CD14-positive monocyte (primary cell): ENCODE results near the gene TBXAS1. TPM values are rescaled to one million over a fixed set of nuclear protein-coding genes. Genes with fewer than 3 reads are reported as not detected.

Experiments used
- DNase-seq, 3 donors: peaks; one replicate each; pipeline ENCODE4 v3.0.0-alpha.2; 2011 to 2022
- H2AFZ ChIP-seq: 2 replicates; pipeline ENCODE4 v1.6.0; 2012; ENCODE audit warnings: mild to moderate bottlenecking, low read depth, low read length, inconsistent platforms; ENCODE audit not compliant: insufficient read depth, poor library complexity, severe bottlenecking
- H3K27ac ChIP-seq, 2 donors: 1 replicate in 1 of 2; 2 replicates in 1 of 2; pipeline ENCODE4 v1.5.1; 2012 to 2013; ENCODE audit warnings: low read length in 2 of 2, control low read depth in 1 of 2, inconsistent platforms in 1 of 2, low read depth in 1 of 2, mild to moderate bottlenecking in 1 of 2
- H3K27me3 ChIP-seq, 2 donors: one replicate each; pipeline versions ENCODE4 v1.6.0 to v1.6.1; 2011 to 2013; ENCODE audit warnings: low read length in 2 of 2; ENCODE audit not compliant: control insufficient read depth in 2 of 2, insufficient read depth in 2 of 2
- H3K36me3 ChIP-seq, 2 donors: replicated peaks in 1 of 2; 1 replicate in 1 of 2; 2 replicates in 1 of 2; pipeline versions ENCODE4 v1.5.1 to v1.6.1; 2012 to 2013; ENCODE audit warnings: low read length in 2 of 2, control low read depth in 1 of 2, inconsistent platforms in 1 of 2, mild to moderate bottlenecking in 1 of 2; ENCODE audit not compliant: insufficient read depth in 2 of 2, control insufficient read depth in 1 of 2
- H3K4me1 ChIP-seq, 2 donors: 1 replicate in 1 of 2; 2 replicates in 1 of 2; pipeline versions ENCODE4 v1.5.1 to v1.6.1; 2012 to 2013; ENCODE audit warnings: low read length in 2 of 2, control low read depth in 1 of 2, inconsistent platforms in 1 of 2, mild to moderate bottlenecking in 1 of 2, moderate library complexity in 1 of 2; ENCODE audit not compliant: insufficient read depth in 2 of 2, control insufficient read depth in 1 of 2
- H3K4me2 ChIP-seq: replicated peaks from 2 replicates; pipeline ENCODE3; 2012; ENCODE audit warnings: low read length, moderate library complexity, mild to moderate bottlenecking; ENCODE audit not compliant: poor library complexity, severe bottlenecking; ENCODE audit errors: extremely low read depth
- H3K4me3 ChIP-seq, 3 experiments: fragments of 200-600 bp in 1 of 3; sonication (generic) in 1 of 3; replicated peaks in 1 of 3; 1 replicate in 2 of 3; 2 replicates in 1 of 3; pipeline ENCODE4 v1.5.1; 2011 to 2013; ENCODE audit warnings: low read length in 3 of 3, mild to moderate bottlenecking in 3 of 3, control low read depth in 2 of 3, low read depth in 2 of 3, inconsistent platforms in 1 of 3, moderate library complexity in 1 of 3
- H3K79me2 ChIP-seq: 2 replicates; pipeline ENCODE4 v1.6.0; 2012; ENCODE audit warnings: mild to moderate bottlenecking, control low read depth, inconsistent platforms, low read length, moderate library complexity; ENCODE audit not compliant: insufficient read depth
- H3K9ac ChIP-seq: 2 replicates; pipeline ENCODE4 v1.6.0; 2017; ENCODE audit warnings: low read length, mild to moderate bottlenecking; ENCODE audit not compliant: insufficient read depth, poor library complexity, severe bottlenecking
- H3K9me3 ChIP-seq, 2 donors: replicated peaks in 1 of 2; 1 replicate in 1 of 2; 2 replicates in 1 of 2; pipeline versions ENCODE4 v1.5.1 to v1.6.1; 2012 to 2013; ENCODE audit warnings: low read length in 2 of 2, control low read depth in 1 of 2; ENCODE audit not compliant: control insufficient read depth in 1 of 2, insufficient read depth in 1 of 2
- H4K20me1 ChIP-seq: 2 replicates; pipeline ENCODE4 v1.6.0; 2012; ENCODE audit warnings: mild to moderate bottlenecking, low read length, control low read depth, moderate library complexity; ENCODE audit not compliant: insufficient read depth
- H3K27ac Mint-ChIP-seq, 7 donors: one replicate each; pipeline ENCODE4 v1.8.0; 2020; ENCODE audit warnings: mild to moderate bottlenecking in 7 of 7, mixed read lengths in 7 of 7, moderate library complexity in 6 of 7, inconsistent platforms in 2 of 7
- H3K27me3 Mint-ChIP-seq, 3 donors: one replicate each; pipeline ENCODE4 v1.8.0; 2021 to 2022; ENCODE audit warnings: low read depth in 3 of 3, mild to moderate bottlenecking in 3 of 3, mixed read lengths in 3 of 3, moderate library complexity in 3 of 3, inconsistent platforms in 1 of 3
- H3K36me3 Mint-ChIP-seq, 2 donors: one replicate each; pipeline ENCODE4 v1.8.0; 2020; ENCODE audit warnings: mixed read lengths in 2 of 2, inconsistent platforms in 1 of 2, mild to moderate bottlenecking in 1 of 2
- H3K4me1 Mint-ChIP-seq: one replicate; pipeline ENCODE4 v1.8.0; 2020; ENCODE audit warnings: mild to moderate bottlenecking, mixed read lengths
- H3K4me3 Mint-ChIP-seq, 2 donors: one replicate each; pipeline ENCODE4 v1.8.0; 2020; ENCODE audit warnings: mild to moderate bottlenecking in 2 of 2, mixed read lengths in 2 of 2, moderate library complexity in 1 of 2
- H3K9me3 Mint-ChIP-seq, 7 donors: one replicate each; pipeline ENCODE4 v1.8.0; 2020 to 2022; ENCODE audit warnings: mixed read lengths in 7 of 7, mild to moderate bottlenecking in 6 of 7, moderate library complexity in 6 of 7, inconsistent platforms in 2 of 7
- CTCF ChIP-seq: fragments of 200-600 bp; IDR thresholded peaks from one replicate; pipeline ENCODE4 v1.8.0; 2022; ENCODE audit warnings: antibody characterized with exemption, mild to moderate bottlenecking
- WGBS: methylation state at CpG from one replicate; pipeline ENCODE4 v1.1.5; 2013; ENCODE audit warnings: missing lambda C conversion rate; ENCODE audit not compliant: insufficient coverage; 5-methylcytosine and 5-hydroxymethylcytosine counted together
- intact Hi-C, 2 donors: fragments of 100-400 bp; cut with micrococcal nuclease; formaldehyde crosslinking; loops; one replicate each; pipeline versions ENCODE4 v1.15.0 to v1.15.1; 2023
- polyA plus RNA-seq, 3 donors: library from polyadenylated mRNA; depleted of rRNA in 1 of 3; unstranded in 2 of 3; stranded (reverse) in 1 of 3; fragments of 300-500 nt in 2 of 3; fragments of >200 nt in 1 of 3; fragmentation: Illumina TruSeq in 2 of 3; gene quantifications; 1 replicate in 2 of 3; 2 replicates in 1 of 3; pipeline ENCODE4 v1.2.3, GENCODE V29; 2012 to 2021

TBXAS1 gene
- polyA plus RNA-seq, 3 donors: 289 to 335 (median 298) TPM

GRCh38 chr7:139852482-139852845 lies 23.4 kb downstream of the TBXAS1 start:
- no peaks in the 10 kb centered on the region for H3K27me3 ChIP-seq
- no CpG with 5 or more reads among the region's 1 CpG for WGBS
- H3K4me3 ChIP-seq: no peak overlapping the region
- Mint-ChIP-seq H3K27ac (peak overlapping the region in 6 of 7 donors; percentile 44 to 100 (median 96)), H3K9me3 (peaks cover 1 to 13% (median 5%) of the 10 kb centered on the region in 7 donors), H3K27me3 (peaks cover 0 to 4% (median 0%) of the 10 kb centered on the region in 3 donors), H3K36me3 (peaks cover 70 to 75% of the 10 kb centered on the region in 2 donors), H3K4me1 (peaks cover 69% of the 10 kb centered on the region), H3K4me3 (no peak overlapping the region)
- H4K20me1 ChIP-seq: peaks cover 48% of the 10 kb centered on the region
- H3K9ac ChIP-seq: no peak overlapping the region
- H3K4me1 ChIP-seq: peaks cover 55 to 59% of the 10 kb centered on the region in 2 donors
- H3K27ac ChIP-seq: peak overlapping the region; percentile 91 to 95
- peaks cover 95% of the 10 kb centered on the region for H3K79me2 ChIP-seq
- no peak for TF ChIP-seq CTCF
- H3K36me3 ChIP-seq: peaks cover 17 to 52% of the 10 kb centered on the region in 2 donors
- intact Hi-C loops: loop anchor here in 1 of 2 donors (5.0 kb wide), 1 partner anchor 65 kb away; no protein-coding TSS in a partner anchor
- no peak overlapping the region for H3K4me2 ChIP-seq
- H2AFZ ChIP-seq: no peak overlapping the region
- H3K9me3 ChIP-seq: peaks cover 0 to 4% of the 10 kb centered on the region in 2 donors
- DNase-seq: no peak

DNA sequence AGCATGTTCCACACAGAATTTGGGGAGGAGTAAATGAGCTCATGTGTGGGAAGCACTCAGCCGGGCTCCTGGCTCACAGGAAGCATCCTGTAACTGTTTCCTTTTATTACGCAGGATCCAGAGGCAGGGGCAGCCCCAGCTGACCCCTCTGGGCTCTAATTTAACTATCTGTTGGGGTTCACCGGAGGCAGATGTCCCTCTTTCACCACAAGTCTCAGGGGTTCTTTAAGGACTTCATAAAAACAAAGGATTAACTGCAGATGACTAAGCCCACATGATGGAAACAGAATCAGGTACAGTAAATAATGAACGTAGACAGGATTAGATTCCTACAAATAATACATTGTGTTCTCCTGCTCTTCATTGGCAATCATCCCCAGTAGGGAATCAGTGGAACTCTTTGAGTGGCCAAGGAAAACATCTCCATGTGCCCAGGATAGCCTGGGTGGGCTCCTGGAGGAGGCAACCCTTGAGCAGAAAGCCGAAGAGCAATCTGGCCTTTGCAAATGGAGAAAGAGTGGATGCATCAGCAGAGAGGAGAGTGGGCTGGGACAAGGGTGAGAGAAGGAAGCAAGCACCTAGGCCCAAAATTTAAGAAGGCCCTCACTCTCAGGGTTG lies 24.6 kb downstream of the TBXAS1 start:
- 25% methylated on average over 3 of the region's 5 CpGs for WGBS

More for the DNA sequence above, 24.6 kb downstream of the TBXAS1 start:
- Histone ChIP-seq H3K9me3 (no peaks in the 10 kb centered on the region), H3K9ac (peak overlapping the region; percentile 55), H3K27ac (peak overlapping the region; percentile 91 to 95), H3K4me1 (peaks cover 66 to 69% of the 10 kb centered on the region in 2 donors), H3K27me3 (no peaks in the 10 kb centered on the region), H3K36me3 (peaks cover 18 to 51% of the 10 kb centered on the region in 2 donors), H2AFZ (no peak overlapping the region), H4K20me1 (peaks cover 37% of the 10 kb centered on the region), H3K4me3 (peak overlapping the region in 1 of 3 experiments; percentile 56), H3K79me2 (peaks cover 95% of the 10 kb centered on the region), H3K4me2 (peak overlapping the region; percentile 63)
- peaks cover 72 to 73% of the 10 kb centered on the region in 2 donors for H3K36me3 Mint-ChIP-seq
- H3K27me3 Mint-ChIP-seq: peaks cover 0 to 4% (median 0%) of the 10 kb centered on the region in 3 donors
- peaks cover 0 to 9% (median 2%) of the 10 kb centered on the region in 7 donors for H3K9me3 Mint-ChIP-seq
- peak; percentile 15 to 68 (median 51) for DNase-seq
- intact Hi-C loops: loop anchor here in 1 of 2 donors (2.0 to 5.0 kb wide), 2 partner anchors 23 to 64 kb away; no protein-coding TSS in a partner anchor
- H3K4me3 Mint-ChIP-seq: peak overlapping the region in 1 of 2 donors; percentile 51
- H3K4me1 Mint-ChIP-seq: peaks cover 76% of the 10 kb centered on the region
- peak overlapping the region; percentile 95 to 100 (median 99) for H3K27ac Mint-ChIP-seq
- TF ChIP-seq CTCF: no peak
